ENCODE data around the gene KNDC1.

GRCh38 chr10:133167693-133168616 lies 7.9 kb downstream of the KNDC1 start:
- TF ChIP-seq, protein P1, sequence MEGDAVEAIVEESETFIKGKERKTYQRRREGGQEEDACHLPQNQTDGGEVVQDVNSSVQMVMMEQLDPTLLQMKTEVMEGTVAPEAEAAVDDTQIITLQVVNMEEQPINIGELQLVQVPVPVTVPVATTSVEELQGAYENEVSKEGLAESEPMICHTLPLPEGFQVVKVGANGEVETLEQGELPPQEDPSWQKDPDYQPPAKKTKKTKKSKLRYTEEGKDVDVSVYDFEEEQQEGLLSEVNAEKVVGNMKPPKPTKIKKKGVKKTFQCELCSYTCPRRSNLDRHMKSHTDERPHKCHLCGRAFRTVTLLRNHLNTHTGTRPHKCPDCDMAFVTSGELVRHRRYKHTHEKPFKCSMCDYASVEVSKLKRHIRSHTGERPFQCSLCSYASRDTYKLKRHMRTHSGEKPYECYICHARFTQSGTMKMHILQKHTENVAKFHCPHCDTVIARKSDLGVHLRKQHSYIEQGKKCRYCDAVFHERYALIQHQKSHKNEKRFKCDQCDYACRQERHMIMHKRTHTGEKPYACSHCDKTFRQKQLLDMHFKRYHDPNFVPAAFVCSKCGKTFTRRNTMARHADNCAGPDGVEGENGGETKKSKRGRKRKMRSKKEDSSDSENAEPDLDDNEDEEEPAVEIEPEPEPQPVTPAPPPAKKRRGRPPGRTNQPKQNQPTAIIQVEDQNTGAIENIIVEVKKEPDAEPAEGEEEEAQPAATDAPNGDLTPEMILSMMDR (IDR thresholded peaks at IDR 0.05), result no peak
- no peak for TF ChIP-seq POLR2A (IDR thresholded peaks at IDR 0.05)
